ENCODE data around the gene ARL15. TPM values are rescaled to one million over a fixed set of nuclear protein-coding genes. Genes with fewer than 3 reads are reported as not detected.

Gene ARL15
- total RNA-seq, 1 donor from 2014 or later: 21.3 TPM

DNA sequence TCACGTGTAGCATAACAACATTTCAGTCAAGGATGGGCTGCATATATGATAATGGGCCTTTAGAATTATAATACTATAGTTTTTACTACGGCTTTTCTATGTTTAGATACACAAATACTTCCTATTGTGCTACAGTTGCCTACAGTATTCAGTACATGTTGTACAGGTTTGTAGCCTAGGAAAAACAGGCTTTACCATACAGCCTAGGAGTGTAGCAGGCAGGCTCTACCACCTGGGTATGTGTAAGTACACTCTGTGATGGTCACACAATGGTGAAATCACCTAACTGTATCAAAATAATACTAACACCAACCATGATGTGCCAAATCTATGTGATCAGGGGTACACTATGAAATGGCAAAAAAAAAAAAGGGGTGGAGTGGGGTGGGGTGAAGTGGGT is 372.9 kb downstream of the ARL15 start:
- no peak for DNase-seq (ENCODE audit: low spot score)
- intact Hi-C loops (cut with DNase I): loop anchor here (5.0 kb wide), 1 partner anchor 45 kb away; no protein-coding TSS in a partner anchor

DNA sequence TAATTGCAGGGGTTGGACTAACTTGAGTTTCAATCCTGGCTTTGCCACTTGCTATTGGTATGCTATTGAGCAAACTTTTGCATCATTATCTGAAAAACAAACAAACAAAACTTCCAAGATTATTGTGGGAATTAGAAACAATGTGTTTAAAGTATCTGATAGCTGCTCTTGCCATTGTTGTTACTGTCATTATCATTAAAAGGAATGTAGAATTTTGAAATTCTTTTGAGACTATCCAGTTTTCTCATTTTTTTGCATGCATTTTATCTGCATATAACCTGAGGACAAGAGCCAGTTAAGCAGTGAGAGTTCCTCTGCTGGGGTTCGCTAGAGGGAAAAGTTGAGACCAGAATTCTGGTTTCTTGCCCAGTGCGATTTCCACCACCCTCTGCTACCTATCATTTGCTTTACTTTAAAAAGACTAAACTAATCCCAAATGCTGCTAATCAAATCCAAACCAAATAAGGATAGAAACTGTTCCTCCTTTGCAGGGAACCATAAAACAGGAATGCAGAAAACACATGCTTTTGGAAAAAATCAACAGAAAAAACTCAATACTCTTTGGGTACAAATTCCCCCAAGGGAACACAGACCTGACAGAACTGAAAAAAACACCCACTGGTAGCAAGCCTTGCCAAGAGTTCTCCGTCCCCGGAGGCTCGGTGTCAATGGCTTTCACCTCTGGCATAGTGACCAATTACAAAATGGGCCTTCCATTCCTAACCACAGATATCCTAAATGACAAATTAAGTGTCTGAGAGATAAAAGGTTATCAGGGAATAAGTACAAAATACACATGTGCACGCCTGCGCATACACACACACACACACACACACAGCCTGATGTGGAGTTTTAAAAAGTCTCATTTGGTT is 373.7 kb downstream of the ARL15 start:
- no peak for DNase-seq (ENCODE audit: low spot score)
- intact Hi-C loops (cut with DNase I): loop anchor here (5.0 kb wide), 1 partner anchor 44 kb away; no protein-coding TSS in a partner anchor

DNA sequence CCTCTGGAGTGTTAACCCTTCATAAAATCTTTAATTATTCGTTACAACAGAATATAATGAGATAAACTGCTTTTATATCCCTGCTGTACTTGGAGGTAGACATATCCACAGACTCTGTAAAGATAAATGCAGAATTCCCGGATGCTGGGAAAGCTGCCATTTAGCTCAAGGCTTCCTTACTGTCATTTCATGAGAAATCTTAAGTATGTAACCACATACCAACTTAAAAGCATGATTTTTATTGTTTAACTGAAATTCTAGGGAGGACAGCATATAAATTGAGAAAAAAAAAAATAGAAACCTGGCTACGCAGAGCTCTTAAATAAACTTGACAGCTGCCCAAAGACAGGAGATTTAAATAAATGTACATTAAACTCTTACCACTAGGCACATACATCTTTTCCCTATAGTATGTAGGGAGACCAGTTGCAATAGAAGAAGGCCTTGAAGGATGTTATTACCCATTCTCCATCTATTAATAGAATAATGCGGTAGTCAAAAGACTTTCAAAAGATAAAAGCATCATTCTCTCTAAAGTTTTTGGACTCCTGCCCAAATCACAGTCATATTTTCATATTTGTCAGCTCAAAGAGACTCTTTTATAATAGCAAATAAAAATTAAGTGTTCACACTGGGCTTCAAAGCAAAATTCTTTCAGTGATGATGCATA is 376.1 kb downstream of the ARL15 start:
- no peak for DNase-seq (ENCODE audit: low spot score)
- intact Hi-C loops (cut with DNase I): no loop called here

DNA sequence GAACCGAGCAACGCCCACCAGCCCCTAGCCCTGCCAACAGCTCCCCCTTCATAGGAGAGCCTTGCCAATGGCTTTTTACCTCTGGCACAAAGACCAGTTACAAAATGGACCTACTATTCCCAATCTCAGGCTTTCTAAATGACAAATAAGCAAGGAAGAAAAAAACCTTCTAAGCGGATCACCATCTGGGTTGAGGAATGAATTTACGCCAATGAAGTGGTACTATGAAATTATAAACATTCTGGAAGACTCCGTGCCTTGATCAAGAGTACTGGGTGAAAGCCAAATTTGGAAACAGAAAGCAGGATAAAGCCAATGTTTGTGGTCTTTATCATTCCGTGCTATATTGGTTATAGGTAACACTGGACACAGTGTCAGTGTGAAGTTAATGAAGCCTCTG is 378.0 kb downstream of the ARL15 start:
- intact Hi-C loops (cut with DNase I): no loop called here

DNA sequence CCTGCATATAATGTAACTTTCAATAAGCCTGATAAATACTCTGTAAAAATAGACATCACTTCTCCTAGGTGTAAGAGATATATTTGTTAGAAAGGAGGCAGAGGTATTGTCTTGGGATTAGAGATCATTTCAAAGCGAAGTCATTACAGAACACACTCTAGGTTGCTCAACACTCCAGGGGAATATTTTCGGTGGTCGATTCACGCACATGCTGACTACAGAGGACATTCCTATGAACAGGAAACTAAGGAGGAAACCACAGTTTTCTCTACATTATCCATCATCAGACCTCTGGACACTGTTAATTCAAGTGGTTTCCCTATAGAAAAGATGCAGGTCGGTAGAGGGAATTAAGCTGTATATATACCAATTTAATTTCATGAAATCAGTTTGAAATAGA is 379.9 kb downstream of the ARL15 start:
- intact Hi-C loops (cut with DNase I): no loop called here
- DNase-seq (ENCODE audit: low spot score): no peak

More for the DNA sequence above, 378.0 kb downstream of the ARL15 start:
- no peak for DNase-seq (ENCODE audit: low spot score)

DNA sequence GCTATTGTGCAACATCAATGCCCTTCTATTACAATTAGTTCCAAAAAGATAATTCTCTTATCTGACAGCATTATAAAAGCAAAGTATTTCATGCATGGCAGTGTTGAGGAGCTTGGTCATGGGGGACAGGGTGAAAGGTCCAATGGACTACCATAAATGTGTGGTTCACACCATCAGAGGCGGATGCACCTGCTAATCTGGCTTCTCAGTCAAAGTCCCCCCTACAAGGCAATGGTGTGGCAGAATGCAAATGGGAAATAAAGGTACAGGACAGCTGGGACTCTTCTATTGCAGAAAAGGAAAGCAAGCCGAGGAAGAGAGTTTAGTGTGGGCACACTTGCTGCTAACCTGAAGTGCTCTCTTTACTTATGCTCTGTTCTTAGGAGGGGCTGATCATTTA is 380.8 kb downstream of the ARL15 start:
- intact Hi-C loops (cut with DNase I): no loop called here
- no peak for DNase-seq (ENCODE audit: low spot score)

DNA sequence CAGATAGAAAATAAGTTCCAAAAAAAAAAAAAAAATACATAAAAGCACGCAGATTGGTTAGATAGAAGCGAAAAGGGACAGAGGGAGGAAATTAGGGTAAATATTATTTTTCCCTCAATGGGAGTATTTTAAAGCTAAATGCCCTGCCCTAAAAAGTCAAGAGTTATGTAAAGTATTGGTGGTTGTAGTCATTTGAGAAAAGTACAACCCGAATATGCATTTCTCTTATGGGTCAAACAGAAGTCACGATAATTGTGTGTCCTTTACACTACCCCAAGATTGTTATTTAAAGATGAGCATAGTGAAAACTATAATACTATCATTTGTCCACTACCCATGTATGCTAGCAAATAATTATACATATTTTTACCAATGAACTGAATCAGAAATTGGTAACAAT is 381.2 kb downstream of the ARL15 start:
- intact Hi-C loops (cut with DNase I): no loop called here
- DNase-seq (ENCODE audit: low spot score): no peak

DNA sequence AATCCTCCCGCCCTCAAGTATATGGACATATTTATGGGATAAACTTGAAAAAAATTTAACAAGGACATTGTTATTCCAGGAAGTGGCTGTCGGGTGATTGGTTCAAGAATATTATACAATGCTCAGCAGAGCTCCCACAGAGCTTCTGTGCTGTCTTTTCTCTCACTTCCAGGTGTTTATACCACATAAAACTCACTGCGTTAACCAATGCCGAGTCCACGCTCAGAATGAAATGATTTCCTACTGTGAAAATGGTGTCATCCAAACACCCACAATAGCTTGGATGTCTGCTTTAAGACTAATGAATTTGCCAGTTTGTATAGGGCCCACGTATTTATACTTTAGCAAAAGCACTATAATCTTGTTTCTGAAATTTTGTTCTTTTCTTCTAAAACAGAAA is 381.7 kb downstream of the ARL15 start:
- intact Hi-C loops (cut with DNase I): no loop called here
- no peak for DNase-seq (ENCODE audit: low spot score)

DNA sequence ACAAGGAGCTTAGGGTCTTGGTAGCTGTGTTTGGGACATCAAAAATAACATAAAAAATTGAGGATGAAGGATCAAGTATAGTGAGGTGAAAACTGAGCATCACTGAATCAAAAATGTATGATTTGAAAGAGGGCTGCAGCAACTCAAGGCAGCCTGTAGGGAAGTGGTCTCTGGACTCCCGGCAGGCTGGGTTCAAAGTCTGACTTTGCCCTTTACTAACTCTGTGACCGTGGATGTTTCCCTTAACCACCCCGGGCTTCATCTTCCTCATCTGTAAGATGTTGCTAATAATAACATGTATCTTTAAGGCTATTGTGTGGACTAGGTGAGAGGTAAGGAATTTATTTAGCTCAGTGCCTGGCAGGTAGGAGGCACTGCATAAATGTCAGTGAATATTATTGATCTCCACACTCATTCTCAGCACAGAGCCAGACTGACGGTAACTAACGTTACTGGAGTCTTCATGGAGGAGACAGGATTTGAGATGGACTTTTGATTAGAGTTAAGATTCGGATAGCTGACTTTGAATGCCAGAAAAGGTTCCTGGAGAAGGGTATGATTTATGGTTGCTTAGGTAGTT is 382.6 kb downstream of the ARL15 start:
- no peak for DNase-seq (ENCODE audit: low spot score)
- intact Hi-C loops (cut with DNase I): no loop called here

DNA sequence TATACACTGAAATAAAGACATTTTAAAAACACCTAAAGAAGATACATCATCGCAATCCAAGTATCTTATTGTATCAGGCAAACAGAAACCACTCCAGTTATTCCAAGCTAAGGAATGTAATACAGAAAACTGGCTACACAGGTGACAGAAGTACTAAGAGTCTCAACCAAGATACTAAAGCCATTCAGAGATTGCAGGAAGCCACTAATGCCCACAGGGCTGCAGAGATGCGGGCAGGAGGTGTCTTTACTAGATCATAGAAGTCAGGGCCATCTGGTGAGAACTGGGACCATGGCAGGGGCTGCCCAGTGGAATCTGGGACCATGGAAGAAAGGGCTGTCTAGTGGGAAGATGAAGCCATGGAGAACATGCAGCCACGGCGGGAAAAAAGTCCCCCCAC is 384.3 kb downstream of the ARL15 start:
- DNase-seq (ENCODE audit: low spot score): no peak
- intact Hi-C loops (cut with DNase I): no loop called here

DNA sequence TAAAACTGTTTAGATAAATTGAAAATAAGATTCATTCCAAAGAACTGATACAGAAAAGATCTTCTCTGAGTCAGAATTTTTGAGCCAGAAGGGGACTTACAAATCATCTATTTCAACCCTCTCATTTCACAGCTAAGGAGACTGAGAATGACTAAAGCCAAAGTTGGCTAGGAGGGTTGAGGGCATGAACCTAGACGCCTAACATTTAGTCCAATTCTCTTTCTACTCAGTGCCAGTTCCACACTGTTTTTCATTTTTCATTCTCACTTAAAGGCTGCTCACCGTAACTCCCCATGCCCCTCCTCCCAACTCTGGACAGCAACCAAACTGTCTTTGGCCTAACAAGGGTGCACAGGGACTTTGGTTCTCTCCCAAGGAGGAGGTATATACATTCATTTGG is 386.0 kb downstream of the ARL15 start:
- no peak for DNase-seq (ENCODE audit: low spot score)
- intact Hi-C loops (cut with DNase I): no loop called here

DNA sequence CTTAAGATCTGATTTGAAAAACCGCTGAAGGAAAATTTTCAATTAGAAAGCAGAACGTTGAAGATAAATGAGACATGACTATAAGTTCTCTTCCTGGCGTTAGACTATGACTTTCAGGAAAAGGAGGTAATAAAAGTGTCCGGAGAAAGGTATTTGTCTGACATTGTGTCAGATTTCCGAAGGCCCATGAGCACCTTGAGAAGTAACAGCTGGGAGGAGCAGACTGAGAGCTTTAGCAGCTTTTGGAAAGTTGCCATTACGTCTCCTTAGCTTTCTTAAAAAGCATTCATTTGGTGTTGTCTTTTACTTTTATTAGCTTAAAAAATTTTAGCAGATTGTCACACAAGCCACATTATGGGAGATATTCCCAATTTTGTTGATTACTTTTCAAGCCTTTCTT is 386.4 kb downstream of the ARL15 start:
- intact Hi-C loops (cut with DNase I): no loop called here

DNA sequence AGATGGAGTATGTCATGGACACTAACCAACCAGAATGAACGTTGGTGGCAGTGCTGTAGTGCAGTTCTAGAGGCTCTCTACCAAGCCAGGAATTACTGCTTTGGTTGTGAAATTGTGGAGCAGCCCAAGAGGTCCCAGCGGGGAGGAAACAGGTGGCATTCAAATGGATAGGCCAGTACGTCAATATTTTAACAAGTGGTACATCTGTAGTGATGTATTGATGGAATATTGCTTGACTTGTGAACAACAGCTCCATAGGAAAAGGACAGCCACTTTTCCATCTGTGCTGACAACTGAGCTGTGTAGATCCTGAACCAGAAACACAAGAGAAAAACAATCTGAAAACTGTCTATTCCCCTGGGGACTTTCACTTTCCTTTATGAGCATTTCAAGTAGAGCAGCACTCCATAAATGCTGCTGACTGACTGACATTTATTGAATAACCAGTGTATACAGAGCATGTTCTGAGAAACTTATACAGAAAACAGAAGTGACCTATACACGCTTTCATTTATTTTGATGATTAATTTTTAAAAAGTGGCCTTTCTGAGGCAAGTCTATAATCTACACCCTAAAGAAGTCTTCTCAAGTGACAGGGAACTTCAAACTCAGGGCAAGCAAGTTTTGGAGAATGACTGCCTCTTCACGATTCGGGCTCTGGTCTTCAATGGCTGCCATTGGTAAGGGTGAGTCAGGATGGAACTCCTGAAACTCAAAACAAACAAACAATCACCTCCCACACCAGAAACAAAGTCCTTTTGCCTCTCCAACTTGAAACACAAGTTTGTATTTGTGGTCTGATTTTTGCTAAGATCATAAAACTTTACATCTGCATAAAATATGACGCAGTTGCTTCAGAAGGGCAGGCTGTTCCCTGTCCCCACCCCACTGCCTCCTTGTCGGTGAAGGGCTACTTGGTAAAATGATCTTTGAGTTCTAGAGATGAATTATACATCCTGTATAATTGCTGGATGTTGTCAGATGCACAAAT is 387.6 kb downstream of the ARL15 start:
- intact Hi-C loops (cut with DNase I): no loop called here
- no peak for DNase-seq (ENCODE audit: low spot score)

More for the DNA sequence above, 386.4 kb downstream of the ARL15 start:
- no peak for DNase-seq (ENCODE audit: low spot score)

DNA sequence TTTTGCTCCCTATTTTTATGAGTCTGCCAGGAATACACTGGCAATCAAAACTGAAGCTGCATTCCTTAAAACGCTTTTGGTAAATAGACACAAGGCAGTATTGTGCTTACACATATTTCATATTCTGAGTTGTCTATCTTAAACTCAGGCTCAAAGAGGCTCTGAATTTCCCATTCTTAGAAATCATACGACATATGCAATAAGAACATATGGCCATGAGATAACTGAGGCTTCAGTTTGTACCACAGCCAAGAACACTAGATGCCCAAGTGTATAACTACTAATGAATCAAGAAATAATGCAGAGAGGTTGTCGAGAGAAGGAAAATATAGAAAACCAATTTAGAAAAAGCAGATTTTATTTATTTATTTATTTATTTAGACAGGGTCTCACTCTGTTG is 392.5 kb downstream of the ARL15 start:
- intact Hi-C loops (cut with DNase I): no loop called here
- DNase-seq (ENCODE audit: low spot score): no peak

DNA sequence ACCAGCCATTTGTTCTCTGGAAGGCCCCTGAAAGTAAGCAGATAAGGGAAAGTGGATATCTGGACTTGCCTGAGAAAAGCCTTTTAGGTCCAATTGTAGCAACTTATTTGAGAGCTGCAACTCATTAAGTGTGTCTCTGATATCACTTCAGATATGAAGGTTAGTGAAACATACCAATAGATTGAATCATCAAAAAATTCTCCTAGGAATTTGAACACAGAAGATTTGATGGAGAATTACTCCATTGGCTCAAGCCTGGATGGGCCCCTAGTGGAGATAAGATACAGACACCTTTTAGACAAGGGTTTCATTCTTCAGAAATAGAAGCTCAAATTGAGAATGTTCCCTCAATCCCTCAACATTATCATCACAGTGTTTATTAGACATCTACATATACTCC is 393.3 kb downstream of the ARL15 start:
- no peak for DNase-seq (ENCODE audit: low spot score)
- intact Hi-C loops (cut with DNase I): no loop called here

DNA sequence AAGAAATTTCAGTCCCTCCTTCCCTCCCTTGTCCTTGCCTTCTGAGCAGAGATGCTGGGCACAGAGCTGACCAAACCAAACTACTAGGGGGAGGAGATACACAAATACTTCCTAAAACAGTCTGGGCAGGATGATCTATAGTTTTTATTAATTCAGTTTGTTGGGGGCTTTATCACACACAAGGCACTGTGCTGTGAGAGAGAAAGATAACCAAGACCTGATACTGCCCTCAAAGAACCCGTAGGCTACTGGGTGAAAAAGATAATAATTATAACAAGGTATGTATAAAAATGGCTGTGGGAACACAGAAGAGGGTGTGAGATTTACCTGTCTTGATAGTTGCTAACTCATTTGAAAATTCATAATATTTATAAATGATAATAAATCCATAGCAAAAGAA is 395.3 kb downstream of the ARL15 start:
- intact Hi-C loops (cut with DNase I): no loop called here
- no peak for DNase-seq (ENCODE audit: low spot score)

DNA sequence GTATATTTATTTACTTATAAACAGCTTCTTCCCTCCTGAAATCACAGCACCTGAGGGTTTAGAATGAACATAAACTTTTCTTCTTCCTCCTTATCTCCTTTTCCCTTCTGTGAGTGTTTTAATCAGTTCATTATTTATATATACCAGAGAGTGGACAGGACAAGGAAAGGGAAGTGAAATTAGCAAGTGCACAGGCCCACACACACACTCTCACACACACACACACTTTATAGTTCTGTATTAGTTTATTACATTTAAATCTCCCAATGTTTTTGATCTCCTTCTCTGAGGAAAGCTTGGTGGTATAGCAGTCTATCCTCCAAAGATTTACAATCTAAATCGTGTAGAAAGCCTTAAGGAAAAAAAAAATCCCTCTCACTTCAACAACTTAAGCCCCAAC is 396.4 kb downstream of the ARL15 start:
- DNase-seq (ENCODE audit: low spot score): no peak
- intact Hi-C loops (cut with DNase I): no loop called here

DNA sequence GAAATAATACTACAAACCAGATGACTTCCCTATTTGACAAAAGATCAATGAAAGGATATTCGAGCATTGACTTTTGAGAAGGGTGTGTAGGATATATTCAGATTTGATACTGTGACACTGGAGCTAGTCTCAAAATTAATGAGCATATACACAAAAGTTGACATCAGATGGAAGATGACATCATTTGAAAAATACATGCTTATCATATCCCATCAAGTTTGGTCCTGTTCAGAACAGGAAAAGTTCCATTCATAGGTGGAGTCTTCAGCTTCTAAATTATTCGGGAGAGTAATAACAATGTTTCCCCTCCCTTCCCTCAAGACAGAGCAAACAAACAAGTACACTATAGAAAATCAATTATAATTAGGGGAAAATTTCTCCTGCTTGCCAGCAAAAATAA is 401.6 kb downstream of the ARL15 start:
- intact Hi-C loops (cut with DNase I): no loop called here
- DNase-seq (ENCODE audit: low spot score): no peak

DNA sequence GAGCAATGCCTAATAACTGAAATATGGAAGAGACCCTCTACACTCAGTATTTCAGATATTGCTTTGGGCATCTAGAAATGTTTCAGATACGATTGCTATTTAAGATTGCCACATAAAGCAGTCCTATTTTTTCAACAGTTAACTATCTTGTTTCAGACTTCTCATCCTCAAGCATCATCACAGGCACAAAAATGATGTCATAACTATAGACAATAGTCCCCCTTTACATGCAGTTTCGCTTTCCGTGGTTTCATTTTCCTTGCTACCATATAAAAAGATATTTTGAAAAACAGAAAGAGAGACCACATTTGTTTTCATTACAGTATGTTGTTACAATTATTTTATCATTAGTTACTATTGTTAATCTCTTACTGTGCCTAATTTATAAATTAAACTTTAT is 402.5 kb downstream of the ARL15 start:
- intact Hi-C loops (cut with DNase I): no loop called here
- DNase-seq (ENCODE audit: low spot score): no peak

DNA sequence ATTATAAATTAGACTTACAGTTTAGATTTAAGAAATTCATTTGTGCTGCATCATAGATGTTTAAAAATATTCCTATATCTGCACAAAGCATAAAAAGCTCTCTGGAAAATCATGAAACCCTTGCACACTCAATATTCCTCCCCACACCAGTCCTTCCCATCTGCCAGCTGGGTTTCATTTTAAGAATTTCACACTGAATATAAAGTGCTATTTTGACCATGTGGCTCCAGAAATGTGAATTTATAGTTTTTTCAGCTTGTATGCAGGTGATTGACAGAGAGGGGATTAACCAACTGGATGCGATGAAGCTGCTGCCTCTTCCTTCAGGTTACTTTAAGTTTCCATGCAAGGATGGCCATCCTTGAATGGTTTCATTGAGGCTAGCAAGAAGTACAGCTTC is 403.6 kb downstream of the ARL15 start:
- intact Hi-C loops (cut with DNase I): no loop called here
- no peak for DNase-seq (ENCODE audit: low spot score)

Data from cardiac septum (tissue), 1 donor.